Endodermal cell (in vitro differentiated cells): ENCODE measurements around the gene PRKCA. TPM values are rescaled to one million over a fixed set of nuclear protein-coding genes. Genes with fewer than 3 reads are reported as not detected.
A peak's percentile ranks its signal among the peaks of the same experiment; 100 is the strongest.

ENCODE experiments used
- DNase-seq: peaks from one replicate; pipeline ENCODE4 v3.0.0-alpha.2; 2017
- H3K27ac ChIP-seq: 2 replicates; pipeline ENCODE4 v1.5.1; 2013; ENCODE audit warnings: mild to moderate bottlenecking, low read depth, low read length, moderate library complexity
- H3K27me3 ChIP-seq: 2 replicates; pipeline ENCODE4 v1.6.1; 2013; ENCODE audit warnings: mild to moderate bottlenecking, low read length, moderate library complexity; ENCODE audit not compliant: insufficient read depth, control insufficient read depth, poor library complexity, severe bottlenecking
- H3K36me3 ChIP-seq: 2 replicates; pipeline ENCODE4 v1.7.0; 2013; ENCODE audit warnings: mild to moderate bottlenecking, low read length, moderate library complexity; ENCODE audit not compliant: control insufficient read depth, insufficient read depth
- H3K4me1 ChIP-seq: one replicate; pipeline ENCODE4 v1.7.0; 2013; ENCODE audit warnings: low read length; ENCODE audit not compliant: control insufficient read depth, insufficient read depth
- H3K4me3 ChIP-seq: 2 replicates; pipeline ENCODE4 v1.5.1; 2013; ENCODE audit warnings: mild to moderate bottlenecking, low read length, moderate library complexity
- H3K9ac ChIP-seq: 2 replicates; pipeline ENCODE4 v1.6.1; 2013; ENCODE audit warnings: mild to moderate bottlenecking, low read length, moderate library complexity; ENCODE audit not compliant: poor library complexity, severe bottlenecking; ENCODE audit errors: extremely low read depth
- H3K9me3 ChIP-seq: 2 replicates; pipeline ENCODE4 v1.6.1; 2013; ENCODE audit warnings: mild to moderate bottlenecking, low read length, moderate library complexity; ENCODE audit not compliant: control insufficient read depth
- H3K27ac Mint-ChIP-seq: 2 replicates; pipeline ENCODE4 v1.8.0; 2020; ENCODE audit warnings: mixed read lengths
- H3K27me3 Mint-ChIP-seq: 2 replicates; pipeline ENCODE4 v1.8.0; 2021; ENCODE audit warnings: mild to moderate bottlenecking, mixed read lengths; ENCODE audit not compliant: insufficient read depth
- H3K36me3 Mint-ChIP-seq: 2 replicates; pipeline ENCODE4 v1.8.0; 2020; ENCODE audit warnings: low read depth, mixed read lengths
- H3K4me1 Mint-ChIP-seq: 2 replicates; pipeline ENCODE4 v1.8.0; 2020; ENCODE audit warnings: mixed read lengths
- H3K4me3 Mint-ChIP-seq: 2 replicates; pipeline ENCODE4 v1.8.0; 2020; ENCODE audit warnings: mild to moderate bottlenecking, moderate library complexity, mixed read lengths
- H3K9me3 Mint-ChIP-seq: 2 replicates; pipeline ENCODE4 v1.8.0; 2020; ENCODE audit warnings: mild to moderate bottlenecking, mixed read lengths
- CTCF ChIP-seq: fragments of 200-600 bp; sonication (generic); conservative IDR thresholded peaks from 2 replicates; pipeline ENCODE4 v1.5.0; 2021; ENCODE audit warnings: antibody characterized with exemption, mild to moderate bottlenecking
- WGBS, 2 experiments: methylation state at CpG; one replicate each; pipeline versions ENCODE4 v1.1.5 to v1.1.7; 2013; ENCODE audit warnings: missing lambda C conversion rate in 2 of 2, mixed read lengths in 1 of 2; ENCODE audit not compliant: insufficient coverage in 1 of 2, insufficient read length in 1 of 2; 5-methylcytosine and 5-hydroxymethylcytosine counted together
- total RNA-seq, 2 donors: library from RNA; stranded (reverse); fragmentation: NEBNext Ultra II Directional in 1 of 2; extraction: Animal tissue kit (Norgen Biotek cat#: 25700) in 1 of 2; gene quantifications; 2 replicates in 1 of 2; 3 replicates in 1 of 2; pipeline ENCODE4 v1.2.1, GENCODE V29; 2021

PRKCA gene
- total RNA-seq, 2 donors from 2014 or later, result 8.7 to 14.6 TPM

GRCh38 chr17:66684731-66685130 is 382.3 kb downstream of the PRKCA start:
- 95 to 100% methylated on average over 1 to 2 of the region's 2 CpGs for WGBS, 2 experiments
- H3K4me3 Mint-ChIP-seq, result no peak overlapping the region
- H3K27me3 ChIP-seq, result no peaks in the 10 kb centered on the region
- no peaks in the 10 kb centered on the region for H3K9me3 ChIP-seq
- H3K27me3 Mint-ChIP-seq, result no peaks in the 10 kb centered on the region
- no peaks in the 10 kb centered on the region for H3K9me3 Mint-ChIP-seq
- H3K36me3 ChIP-seq, result no peaks in the 10 kb centered on the region
- H3K4me1 ChIP-seq, result no peaks in the 10 kb centered on the region
- peaks cover 7% of the 10 kb centered on the region for H3K4me1 Mint-ChIP-seq
- H3K27ac Mint-ChIP-seq, result no peak overlapping the region
- no peak for TF ChIP-seq CTCF
- H3K36me3 Mint-ChIP-seq, result peaks cover 2% of the 10 kb centered on the region
- no peak overlapping the region for H3K27ac ChIP-seq
- peak; percentile 10 for DNase-seq
- no peak overlapping the region for H3K4me3 ChIP-seq
- no peak overlapping the region for H3K9ac ChIP-seq

- H3K9ac ChIP-seq, result no peak overlapping the region
- peak; percentile 30 for DNase-seq
- Mint-ChIP-seq H3K4me1 (peaks cover 6% of the 10 kb centered on the region), H3K4me3 (no peak overlapping the region), H3K36me3 (peaks cover 2% of the 10 kb centered on the region), H3K27ac (no peak overlapping the region), H3K27me3 (no peaks in the 10 kb centered on the region), H3K9me3 (no peaks in the 10 kb centered on the region)
- no peaks in the 10 kb centered on the region for H3K9me3 ChIP-seq
- WGBS, 2 experiments, result 93 to 100% methylated on average over 5 to 6 of the region's 6 CpGs
- no peaks in the 10 kb centered on the region for H3K36me3 ChIP-seq
- no peaks in the 10 kb centered on the region for H3K27me3 ChIP-seq
- no peak for TF ChIP-seq CTCF
- peaks cover 1% of the 10 kb centered on the region for H3K4me1 ChIP-seq
- H3K4me3 ChIP-seq, result no peak overlapping the region
- H3K27ac ChIP-seq, result no peak overlapping the region
Observed at GRCh38 chr17:66686601-66687000, 384.2 kb downstream of the PRKCA start.

DNA sequence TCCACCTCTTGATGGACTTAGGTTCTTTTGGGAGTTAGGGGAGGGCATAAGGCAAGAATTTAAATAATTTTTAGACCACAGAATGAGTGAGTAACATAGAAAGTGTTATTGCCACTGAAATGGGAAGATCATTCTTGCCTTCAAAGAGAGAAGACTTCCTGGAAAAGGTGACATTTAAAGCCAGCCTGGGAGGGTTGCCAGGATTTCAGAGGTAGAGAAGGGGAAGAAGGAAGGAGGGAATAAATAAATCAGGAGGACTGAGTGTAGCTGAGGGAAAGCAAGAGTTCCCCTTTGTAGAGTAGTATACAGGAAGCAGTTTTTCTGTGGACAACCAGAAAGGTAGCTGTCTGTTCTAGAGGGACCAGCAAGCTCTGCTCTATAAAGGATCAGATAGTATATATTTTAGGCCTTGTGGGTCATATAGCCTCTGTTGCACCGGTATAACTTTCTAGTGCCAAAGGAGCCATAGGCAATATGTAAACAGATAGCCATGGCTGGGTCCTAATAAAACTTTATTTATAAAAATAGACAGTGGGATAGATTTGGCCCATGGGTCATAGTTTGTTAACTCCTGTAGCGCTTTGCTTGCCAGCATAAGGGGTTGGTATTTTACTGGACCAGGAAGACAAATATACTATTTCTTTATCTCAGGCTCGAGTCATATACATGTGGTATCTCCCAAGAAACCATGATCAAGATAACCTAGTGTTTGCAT is 385.3 kb downstream of the PRKCA start:
- Mint-ChIP-seq H3K27ac (no peak overlapping the region), H3K9me3 (no peaks in the 10 kb centered on the region), H3K36me3 (peaks cover 2% of the 10 kb centered on the region), H3K4me3 (no peak overlapping the region), H3K27me3 (no peaks in the 10 kb centered on the region), H3K4me1 (peaks cover 15% of the 10 kb centered on the region)
- H3K36me3 ChIP-seq, result no peaks in the 10 kb centered on the region
- H3K27ac ChIP-seq, result no peak overlapping the region
- DNase-seq, result no peak
- H3K4me1 ChIP-seq, result peaks cover 5% of the 10 kb centered on the region
- H3K9ac ChIP-seq, result no peak overlapping the region
- no peak overlapping the region for H3K4me3 ChIP-seq
- no peaks in the 10 kb centered on the region for H3K27me3 ChIP-seq
- TF ChIP-seq CTCF, result no peak
- WGBS, 2 experiments, result 98% methylated on average over 3 of the region's 3 CpGs; no CpG with 5 or more reads in 1 of the 2 experiments
- H3K9me3 ChIP-seq, result no peaks in the 10 kb centered on the region
